DMS53 treated with DMSO at 0.1 percent for 48 hours (cell line): Measurements from ENCODE around the gene SNRNP25.

Source experiments
- DNase-seq: peaks from one replicate; lab custom pipeline; 2025; ENCODE audit not compliant: unreplicated experiment; lab: John Stamatoyannopoulos, UW

SNRNP25 gene

DNA sequence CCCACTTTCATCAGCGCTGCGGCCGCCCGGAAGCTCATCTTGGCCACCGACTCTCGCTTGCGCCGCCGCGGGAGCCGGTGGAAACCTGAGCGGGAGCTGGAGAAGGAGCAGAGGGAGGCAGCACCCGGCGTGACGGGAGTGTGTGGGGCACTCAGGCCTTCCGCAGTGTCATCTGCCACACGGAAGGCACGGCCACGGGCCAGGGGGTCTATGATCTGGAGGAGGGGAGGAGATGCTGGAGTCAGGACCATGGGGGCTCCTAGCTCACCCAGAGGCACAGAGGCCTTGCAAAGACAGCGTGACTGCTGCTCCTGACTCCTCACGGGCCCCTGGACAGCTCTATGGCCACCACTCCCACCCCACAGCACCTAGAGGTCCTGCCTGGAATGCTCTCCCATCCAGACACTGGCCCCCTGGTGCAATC is 9.4 kb downstream of the SNRNP25 start:
- no peak for DNase-seq

DNA sequence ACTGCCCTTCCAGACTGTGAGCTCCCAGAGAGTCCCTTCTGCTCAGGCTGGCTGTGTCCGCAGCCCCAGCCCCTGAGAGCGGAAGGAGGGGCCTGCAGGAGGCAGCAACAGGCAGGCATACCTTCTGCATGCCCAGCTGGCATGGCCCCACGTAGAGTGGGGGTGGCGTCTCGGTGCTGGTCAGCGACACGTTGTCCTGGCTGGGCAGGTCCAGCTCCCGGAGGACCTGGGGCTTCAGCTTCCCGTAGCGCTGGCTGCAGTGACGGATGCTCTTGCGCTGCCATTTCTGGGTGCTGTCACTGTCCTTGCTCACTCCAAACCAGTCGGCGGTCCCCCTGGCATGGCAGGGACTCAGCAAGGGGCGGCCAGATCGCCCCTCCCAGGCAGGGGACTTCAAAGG is 9.8 kb downstream of the SNRNP25 start:
- DNase-seq, result no peak

DNA sequence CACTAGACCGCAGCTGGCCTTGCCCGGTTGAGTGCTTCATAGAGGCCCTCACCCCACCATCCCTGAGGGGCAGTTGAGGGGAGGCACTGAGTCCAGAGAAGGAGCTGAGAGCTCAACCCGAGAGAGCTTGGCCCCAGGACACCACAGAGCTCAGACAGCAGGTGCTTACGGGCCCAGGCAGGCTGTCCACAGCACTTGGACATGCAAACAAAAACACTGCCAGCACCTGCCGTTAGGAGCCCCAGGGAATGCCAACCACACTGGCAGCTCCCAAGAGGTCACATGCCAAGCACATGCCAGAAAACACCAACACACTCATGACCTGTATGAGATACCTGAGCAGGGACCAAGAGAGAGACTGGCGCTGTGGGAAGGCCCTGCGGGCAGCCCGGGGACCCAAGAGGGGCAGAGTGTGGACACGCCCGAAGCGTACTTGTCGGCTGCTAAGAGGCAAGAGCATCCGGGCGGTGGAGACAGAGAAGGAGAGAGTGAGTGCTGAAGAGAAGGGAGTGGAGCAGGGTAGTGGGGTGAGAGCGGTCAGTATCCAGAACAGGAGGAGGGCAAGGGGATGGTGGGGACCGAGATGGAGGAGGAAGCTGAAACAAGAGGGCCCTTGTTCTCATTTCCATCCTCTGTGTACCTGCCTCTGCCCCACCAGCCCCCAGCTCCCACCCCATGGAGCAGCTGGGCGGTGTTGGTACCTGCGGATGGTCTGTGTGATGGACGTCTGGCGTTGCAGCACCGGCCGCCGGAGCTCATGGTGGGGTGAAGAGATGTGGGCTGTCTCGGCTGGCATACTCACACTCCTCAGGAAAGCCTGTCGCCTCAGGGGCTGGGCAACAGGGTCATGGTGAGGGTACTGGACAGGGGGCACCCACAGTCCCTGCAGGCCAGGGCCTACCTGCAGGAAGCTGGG is 10.6 kb downstream of the SNRNP25 start:
- peak; percentile 14 for DNase-seq

DNA sequence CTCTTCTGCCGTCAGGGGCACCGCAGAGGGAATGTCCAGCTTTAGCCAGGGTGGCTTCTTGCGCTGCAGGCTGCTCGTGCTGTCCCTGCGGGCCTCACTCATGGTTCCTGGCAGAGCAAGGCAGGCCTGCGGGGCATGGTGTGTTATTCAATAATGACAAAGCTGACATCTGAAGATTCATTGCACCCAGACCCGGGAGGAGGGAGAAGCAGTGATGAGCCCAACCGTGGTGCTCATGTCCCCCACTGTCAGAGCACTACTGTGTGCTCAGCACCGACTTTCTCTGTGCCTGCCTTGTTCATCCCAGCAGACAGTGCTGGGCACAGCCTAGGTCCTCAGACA is 11.3 kb downstream of the SNRNP25 start:
- DNase-seq, result no peak

GRCh38 chr16:65745-66144 is 12.1 kb downstream of the SNRNP25 start:
- DNase-seq, result peak; percentile 29

GRCh38 chr16:66309-67182 is 12.9 kb downstream of the SNRNP25 start:
- no peak for DNase-seq

GRCh38 chr16:67183-67791 is 13.7 kb downstream of the SNRNP25 start:
- no peak for DNase-seq

GRCh38 chr16:67884-68789 is 14.5 kb downstream of the SNRNP25 start:
- no peak for DNase-seq

DNA sequence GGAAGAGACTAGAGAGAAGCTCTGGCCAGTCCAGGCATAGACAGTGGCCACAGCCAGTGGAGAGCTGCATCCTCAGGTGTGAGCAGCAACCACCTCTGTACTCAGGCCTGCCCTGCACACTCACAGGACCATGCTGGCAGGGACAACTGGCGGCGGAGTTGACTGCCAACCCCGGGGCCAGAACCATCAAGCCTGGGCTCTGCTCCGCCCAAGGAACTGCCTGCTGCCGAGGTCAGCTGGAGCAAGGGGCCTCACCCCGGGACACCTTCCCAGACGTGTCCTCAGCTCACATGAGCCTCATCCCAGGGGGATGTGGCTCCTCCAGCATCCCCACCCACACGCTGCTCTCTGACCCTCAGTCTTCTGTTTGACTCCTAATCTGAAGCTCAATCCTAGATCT is 15.6 kb downstream of the SNRNP25 start:
- no peak for DNase-seq

GRCh38 chr16:71210-71539 is 17.5 kb downstream of the SNRNP25 start:
- no peak for DNase-seq

- peak; percentile 85 for DNase-seq
These were observed 18.1 kb downstream of the SNRNP25 start for GRCh38 chr16:71540-72401.

GRCh38 chr16:72561-73548 is 19.2 kb downstream of the SNRNP25 start, which contains the start of gene RHBDF1:
Gene RHBDF1, minus strand, starts transcription at chr16:72631. Its CDS starts 7,616 bp downstream, at chr16:65015.
- DNase-seq, result no peak

DNA sequence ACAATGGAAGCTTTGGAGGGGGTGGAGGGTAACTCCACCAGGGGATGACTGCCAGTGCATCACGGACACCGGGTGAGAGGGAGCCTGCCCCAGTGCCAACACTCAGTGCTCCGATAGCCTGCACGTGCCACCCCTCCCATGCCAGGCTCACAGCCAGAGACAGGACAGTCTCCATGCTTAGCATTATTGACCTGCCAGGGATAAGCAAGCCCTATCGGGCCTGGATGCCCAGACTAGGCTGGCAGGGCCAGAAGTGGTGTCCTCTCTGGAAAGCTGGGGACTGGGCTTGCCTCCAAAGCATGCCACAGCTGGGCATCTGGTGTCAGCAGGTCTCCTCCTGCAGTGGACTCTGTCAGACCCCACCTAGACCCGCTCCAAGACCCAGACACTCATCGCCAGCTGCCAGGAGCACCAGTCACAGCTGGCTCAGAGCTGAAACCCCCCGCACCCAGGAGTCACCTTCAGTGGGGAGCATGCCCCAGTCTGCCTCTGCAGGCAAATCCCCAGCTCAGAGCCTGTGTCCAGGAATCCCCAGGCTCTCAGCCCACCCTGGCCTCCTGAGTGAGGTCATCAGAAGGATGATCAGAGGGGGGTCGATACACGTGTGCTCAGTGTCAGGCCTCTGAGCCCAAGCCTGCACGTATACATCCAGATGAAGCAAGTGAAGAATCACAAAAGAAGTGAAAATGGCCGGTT is 20.6 kb downstream of the SNRNP25 start:
- DNase-seq, result no peak

- DNase-seq, result no peak
These were observed 21.2 kb downstream of the SNRNP25 start for GRCh38 chr16:74747-75334.

DNA sequence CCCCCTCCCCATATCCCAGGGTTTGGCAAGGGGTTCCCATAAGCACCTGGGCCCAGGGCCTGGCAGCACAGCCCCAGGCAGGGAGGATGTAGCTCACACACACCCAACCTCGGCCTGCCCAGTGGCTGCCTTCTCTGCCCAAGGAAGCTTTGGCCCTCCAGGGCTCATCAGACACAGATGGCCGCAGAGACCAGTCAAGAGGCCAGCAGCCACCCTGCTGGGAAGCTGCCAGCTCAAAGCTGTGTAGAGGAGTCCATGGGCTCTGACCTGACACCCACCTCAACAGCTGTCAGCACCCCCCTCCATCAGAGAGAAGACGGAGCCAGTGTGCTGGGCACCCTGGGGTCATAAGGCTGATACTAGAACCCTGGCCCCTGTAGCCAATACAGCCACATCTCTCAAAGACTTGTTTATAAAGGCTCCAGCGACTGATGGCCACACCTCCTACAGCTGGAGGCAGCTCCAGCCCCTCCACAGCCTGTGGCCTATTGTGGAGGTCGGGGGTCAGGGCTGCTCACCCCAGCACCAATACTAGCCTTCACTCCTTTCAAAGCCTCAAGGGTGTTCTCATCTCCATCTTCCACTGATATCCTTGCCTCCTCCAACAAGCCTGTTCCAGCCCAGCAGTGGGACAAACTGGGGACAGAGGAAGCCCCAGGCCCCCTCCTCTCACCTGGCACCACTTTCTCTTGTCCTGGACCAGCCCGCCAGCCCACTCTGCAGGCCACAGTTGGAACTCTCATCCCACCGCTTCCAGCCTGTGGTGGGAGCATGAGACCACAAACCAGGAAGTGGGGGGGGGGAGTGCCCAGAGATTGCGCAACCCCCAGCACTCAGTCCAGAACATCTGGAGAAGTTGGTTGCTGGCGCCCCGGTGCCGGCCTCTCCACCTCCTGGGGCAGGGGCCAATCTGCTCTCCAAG is 22.2 kb downstream of the SNRNP25 start:
- DNase-seq, result no peak

- DNase-seq, result peak; percentile 46
These were observed 23.1 kb downstream of the SNRNP25 start for GRCh38 chr16:76535-77272.
